Amygdala (tissue), 56 donors: ENCODE measurements around the gene SPON2.
A peak's percentile ranks its signal among the peaks of the same experiment; 100 is the strongest.

Experiments used
- DNase-seq, 56 donors: peaks; one replicate each; lab custom pipeline; 2025; lab: John Stamatoyannopoulos, UW

SPON2 gene

DNA sequence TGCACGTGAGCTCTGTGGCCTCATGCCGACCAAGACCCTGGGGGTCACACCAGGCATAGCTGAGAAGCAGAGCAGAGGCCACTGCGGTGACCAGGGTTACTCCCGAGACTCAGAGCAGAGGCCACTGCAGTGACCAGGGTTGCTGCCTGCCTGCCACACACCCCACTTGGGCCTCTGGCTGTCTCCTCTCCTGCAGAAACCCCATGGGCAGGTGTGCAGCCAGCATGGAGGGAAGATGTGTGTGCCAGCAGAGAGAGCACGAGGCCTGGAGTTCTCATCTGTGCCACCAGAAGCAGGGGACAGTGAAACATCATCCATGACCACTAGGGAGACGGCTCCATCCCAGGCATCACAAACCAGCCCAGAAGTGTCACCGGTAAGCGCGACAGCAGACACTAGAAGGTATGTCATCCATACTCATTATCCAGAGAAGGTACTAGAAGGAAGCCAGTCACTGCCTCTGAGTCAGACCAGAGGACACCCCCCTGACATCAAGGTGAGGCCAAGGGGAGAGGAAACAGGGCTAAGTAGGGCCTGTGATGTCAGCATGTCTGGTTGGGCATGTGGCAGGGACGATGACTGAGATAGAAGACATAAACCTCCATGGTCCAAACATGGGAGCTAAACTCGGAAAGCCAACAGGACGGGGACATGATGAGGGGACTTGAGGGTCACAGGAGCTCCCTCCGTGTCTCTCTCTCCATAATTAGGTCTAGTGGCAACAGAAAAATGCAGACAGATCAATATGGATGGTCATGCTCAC, 24.2 kb upstream of the SPON2 start:
- no peak for DNase-seq

- DNase-seq: no peak
Observed at GRCh38 chr4:1195891-1196401, 23.6 kb upstream of the SPON2 start.

GRCh38 chr4:1195109-1195671, 22.8 kb upstream of the SPON2 start:
- no peak for DNase-seq

- DNase-seq: peak in 30 of 56 donors; percentile 11 to 71 (median 56)
Observed at GRCh38 chr4:1194010-1194900, 21.9 kb upstream of the SPON2 start.

DNA sequence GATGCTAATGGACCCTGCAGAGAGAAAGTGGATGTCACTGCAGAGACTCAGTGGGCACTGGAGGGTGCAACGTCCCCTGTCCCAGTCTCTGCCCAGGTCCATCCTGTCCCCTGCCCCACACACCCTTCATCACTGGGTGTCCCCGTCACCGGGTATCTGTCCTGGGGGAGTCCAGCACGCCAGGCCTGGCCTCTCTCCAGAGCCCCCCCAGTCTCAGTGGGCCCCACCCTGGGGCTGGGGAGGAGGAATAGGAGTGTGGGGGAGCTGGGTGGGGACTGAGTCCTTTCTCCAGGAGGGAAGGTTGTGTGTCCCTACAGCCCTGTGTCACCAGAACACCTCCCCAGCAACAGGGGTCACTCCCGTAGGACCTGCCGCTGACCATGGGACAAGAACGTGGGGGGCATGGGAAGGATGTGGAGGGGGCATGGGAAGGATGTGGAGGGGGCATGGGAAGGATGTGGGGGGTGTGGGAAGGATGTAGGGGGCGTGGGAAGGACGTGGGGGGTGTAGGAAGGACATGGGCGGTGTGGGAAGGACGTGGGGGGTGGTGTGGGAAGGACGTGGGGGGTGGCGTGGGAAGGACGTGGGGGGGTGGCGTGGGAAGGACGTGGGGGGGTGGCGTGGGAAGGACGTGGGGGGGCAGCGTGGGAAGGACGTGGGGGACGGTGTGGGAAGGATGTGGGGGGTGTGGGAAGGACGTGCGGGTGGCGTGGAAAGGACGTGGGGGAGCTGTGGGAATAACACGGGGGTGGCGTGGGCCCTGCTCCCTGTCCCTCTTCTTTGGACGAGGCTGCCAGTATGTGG, 21.0 kb upstream of the SPON2 start:
- no peak for DNase-seq

DNA sequence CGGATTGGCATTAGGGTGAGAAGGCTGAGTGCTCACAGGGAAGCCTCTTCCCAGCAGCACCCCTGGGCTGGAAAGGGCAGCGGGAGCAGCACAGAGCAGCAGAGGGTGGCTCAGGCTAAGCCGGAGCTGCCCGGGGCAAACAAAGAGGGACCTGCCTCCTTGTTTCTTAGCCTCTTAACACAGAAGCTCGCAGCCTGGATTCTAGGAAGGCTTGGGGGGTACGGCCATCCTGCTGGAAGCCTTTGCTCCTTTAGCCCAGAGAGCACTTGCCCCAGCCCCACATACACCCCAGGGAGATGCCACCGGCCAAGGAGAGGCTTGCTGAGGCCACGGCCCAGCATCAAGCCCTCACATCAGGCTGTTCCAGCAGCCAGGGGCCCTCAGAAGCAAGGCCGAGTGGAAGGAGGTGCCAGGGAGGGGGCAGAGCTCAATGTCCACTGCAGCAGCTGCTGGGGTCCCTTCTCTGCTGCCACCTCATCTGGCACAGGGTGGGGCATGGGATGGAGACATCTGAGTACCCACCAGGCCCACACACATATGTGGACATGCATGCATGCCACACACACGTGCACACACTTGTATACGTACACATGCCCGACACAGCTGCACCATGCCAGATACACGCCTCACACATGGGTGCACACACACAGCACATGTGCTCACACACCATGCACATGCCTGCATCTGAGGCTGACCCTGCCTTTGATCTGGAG, 20.3 kb upstream of the SPON2 start:
- DNase-seq: peak in 4 of 56 donors; percentile 54 to 62 (median 60)

DNA sequence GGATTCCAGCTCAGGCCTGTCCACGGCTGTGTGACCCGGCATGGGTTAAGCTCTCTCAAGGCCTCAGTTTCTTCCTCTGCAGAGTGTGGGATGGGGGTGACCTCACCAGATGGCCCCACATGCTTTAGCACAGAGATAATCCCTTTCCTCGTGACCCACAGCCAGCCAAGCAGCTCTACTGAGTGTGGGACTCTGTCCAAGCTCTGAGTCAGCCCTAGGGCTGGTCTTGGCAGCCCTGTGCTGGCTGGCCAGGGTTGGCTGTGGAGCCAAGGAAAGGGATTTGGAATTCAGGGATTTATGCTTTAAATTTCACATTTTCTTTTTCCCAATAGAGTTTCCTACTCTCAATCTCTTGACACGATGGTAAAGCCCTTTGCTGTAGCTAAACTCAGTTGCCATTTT, 19.7 kb upstream of the SPON2 start:
- peak in 51 of 56 donors; percentile 32 to 87 (median 66) for DNase-seq

- no peak for DNase-seq
Observed at GRCh38 chr4:1191621-1192020, 19.2 kb upstream of the SPON2 start.

DNA sequence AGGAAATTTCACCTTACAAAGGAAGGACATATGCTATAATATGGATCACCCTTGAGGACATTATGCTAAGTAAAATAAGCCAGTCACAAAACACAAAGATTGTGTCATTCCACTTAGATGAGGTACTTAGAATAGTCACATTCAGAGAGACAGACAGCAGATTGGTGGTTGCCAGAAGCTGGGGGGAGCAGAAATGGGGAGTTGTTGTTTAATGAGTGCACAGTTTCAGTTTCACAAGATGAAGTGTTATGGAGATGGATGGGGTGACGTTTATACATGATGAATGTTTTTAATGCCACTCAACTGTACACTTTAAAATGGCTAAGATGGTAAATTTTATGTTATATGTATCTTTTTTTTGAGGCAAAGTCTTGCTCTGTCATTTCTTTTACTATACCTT, 14.8 kb upstream of the SPON2 start:
- DNase-seq: no peak

DNA sequence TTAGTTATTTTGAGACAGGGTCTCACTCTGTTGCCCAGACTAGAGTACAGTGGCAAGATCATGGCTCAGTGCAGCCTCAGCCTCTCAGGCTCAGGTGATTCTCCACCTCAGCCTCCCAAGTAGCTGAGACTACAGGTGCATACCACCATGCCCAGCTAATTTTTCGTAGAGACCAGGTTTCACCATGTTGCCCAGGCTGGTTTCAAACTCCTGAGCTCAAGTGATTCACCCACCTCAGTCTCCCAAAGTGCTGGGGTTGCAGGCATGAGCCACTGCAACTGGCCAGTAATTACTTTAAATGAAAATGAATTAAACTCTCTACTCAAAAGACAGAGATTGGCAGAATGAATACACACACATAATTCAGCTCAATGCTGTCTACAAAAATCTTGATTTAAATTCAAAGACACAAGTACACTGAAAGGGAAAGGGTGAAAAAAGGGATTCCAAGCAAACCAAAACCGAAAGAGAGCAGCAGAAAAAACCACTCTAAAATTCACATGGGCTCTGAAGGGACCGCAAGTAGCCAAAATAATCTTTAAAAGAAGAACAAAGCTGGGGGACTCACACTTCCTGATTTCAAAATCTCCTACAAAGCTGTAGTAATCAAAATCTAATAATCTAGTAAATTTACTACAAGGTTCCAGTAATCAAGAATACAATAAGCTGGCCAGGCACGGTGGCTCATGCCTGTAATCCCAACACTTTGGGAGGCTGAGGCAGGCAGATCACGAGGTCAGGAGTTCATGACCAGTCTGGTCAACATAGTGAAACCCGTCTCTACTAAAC, 11.8 kb upstream of the SPON2 start:
- DNase-seq: no peak

DNA sequence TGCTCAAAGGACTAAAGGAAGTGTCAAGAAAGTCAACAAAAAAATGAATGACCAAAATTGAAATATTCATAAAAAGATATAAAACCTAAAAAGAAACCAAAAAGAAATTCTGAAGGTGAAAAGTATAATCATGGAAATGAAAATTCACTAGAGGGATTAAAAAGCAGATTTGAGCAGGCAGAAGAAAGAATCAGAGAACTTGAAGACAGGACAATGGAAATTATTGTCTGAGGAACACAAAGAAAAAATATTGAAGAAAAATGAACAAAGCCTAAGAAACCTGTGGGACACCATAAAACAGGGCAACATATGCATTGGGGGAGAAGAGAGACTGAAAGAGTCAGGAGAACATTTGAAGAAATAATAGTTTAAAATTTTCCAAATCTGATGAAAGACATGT, 9.9 kb upstream of the SPON2 start:
- DNase-seq: no peak

- no peak for DNase-seq
Observed at GRCh38 chr4:1180663-1181062, 8.3 kb upstream of the SPON2 start.

GRCh38 chr4:1179976-1180375, 7.6 kb upstream of the SPON2 start:
- DNase-seq: no peak

DNA sequence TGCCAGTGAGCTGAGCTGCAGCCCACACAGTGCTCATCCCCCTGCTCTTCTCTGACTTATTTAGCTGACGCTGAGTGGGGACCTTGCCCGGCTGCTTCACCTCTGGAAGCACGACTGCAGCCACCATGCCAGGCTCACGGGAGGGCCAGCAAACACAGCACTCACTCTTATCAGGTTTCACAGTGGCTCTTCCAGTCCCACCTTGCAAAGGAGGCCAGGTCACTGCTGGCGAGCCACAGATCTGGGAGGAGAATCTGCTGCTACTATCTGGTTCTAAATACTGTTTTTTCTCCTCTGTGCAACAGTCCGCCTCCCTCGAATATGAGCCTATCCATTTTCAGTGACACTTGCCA, 6.7 kb upstream of the SPON2 start:
- DNase-seq: no peak

GRCh38 chr4:1178300-1179088, 6.1 kb upstream of the SPON2 start:
- no peak for DNase-seq

- peak in 1 of 56 donors; percentile 12 for DNase-seq
Observed at GRCh38 chr4:1177274-1178141, 5.1 kb upstream of the SPON2 start.
